PC-9 (cell line): ENCODE measurements around the gene UXS1. TPM values are rescaled to one million over a fixed set of nuclear protein-coding genes. Genes with fewer than 3 reads are reported as not detected.

ENCODE experiments used
- BruUV-seq: library from RNA; stranded (reverse); fragments of 400-500 nt; replicated peaks from 2 replicates; lab custom pipeline; 2021; lab: Mats Ljungman, UMichigan
- CTCF ChIA-PET: fragments of 300-600 bp; sonication (Branson Sonifier 250); formaldehyde crosslinking; loops from one replicate; lab custom pipeline; 2022; ENCODE audit warnings: antibody characterized with exemption; lab: Charles Lee
- POLR2A ChIA-PET: fragments of 300-600 bp; sonication (Branson Sonifier 250); formaldehyde crosslinking; loops from one replicate; lab custom pipeline; 2022; ENCODE audit warnings: antibody characterized with exemption; ENCODE audit not compliant: unreplicated experiment; lab: Charles Lee
- DNase-seq, 2 experiments: peaks; one replicate each; pipeline versions ENCODE4 v3.0.0 to v3.0.0-alpha.2; 2015 to 2022; ENCODE audit warnings: mixed read lengths in 1 of 2
- H2AFZ ChIP-seq: fragments of 200-600 bp; sonication (generic); 2 replicates; pipeline ENCODE4 v1.8.1; 2017; ENCODE audit warnings: antibody characterized with exemption
- H3F3A ChIP-seq: fragments of 200-600 bp; sonication (generic); 2 replicates; pipeline ENCODE4 v1.8.1; 2017; ENCODE audit warnings: antibody characterized with exemption, mild to moderate bottlenecking, low read depth; ENCODE audit not compliant: insufficient read depth
- H3K27ac ChIP-seq: fragments of 200-600 bp; sonication (generic); 2 replicates; pipeline ENCODE4 v1.6.1; 2016; ENCODE audit warnings: mixed run types
- H3K27me3 ChIP-seq: fragments of 200-600 bp; sonication (generic); 2 replicates; pipeline ENCODE4 v1.6.1; 2016; ENCODE audit warnings: low read depth, mixed run types; ENCODE audit not compliant: insufficient read depth
- H3K36me3 ChIP-seq: fragments of 200-600 bp; sonication (generic); 2 replicates; pipeline ENCODE4 v1.6.1; 2016; ENCODE audit warnings: low read depth, mixed run types
- H3K4me1 ChIP-seq: fragments of 200-600 bp; sonication (generic); replicated peaks from 2 replicates; pipeline ENCODE4 v1.6.1; 2016; ENCODE audit warnings: mixed run types; ENCODE audit not compliant: insufficient read depth
- H3K4me2 ChIP-seq: fragments of 200-600 bp; sonication (generic); 2 replicates; pipeline ENCODE4 v1.6.1; 2017; ENCODE audit warnings: mixed run types
- H3K4me3 ChIP-seq: fragments of 200-600 bp; sonication (generic); 2 replicates; pipeline ENCODE4 v1.6.1; 2016; ENCODE audit warnings: mixed run types
- H3K79me2 ChIP-seq: fragments of 200-600 bp; sonication (generic); 2 replicates; pipeline ENCODE4 v1.6.1; 2017; ENCODE audit warnings: low read depth, mixed run types
- H3K9me2 ChIP-seq: fragments of 200-600 bp; sonication (generic); 2 replicates; pipeline ENCODE4 v1.8.1; 2017; ENCODE audit warnings: mild to moderate bottlenecking; ENCODE audit not compliant: insufficient read depth
- H3K9me3 ChIP-seq: fragments of 200-600 bp; sonication (generic); 2 replicates; pipeline ENCODE4 v1.8.1; 2016; ENCODE audit warnings: low read depth; ENCODE audit not compliant: insufficient read depth
- H4K20me1 ChIP-seq: fragments of 200-600 bp; sonication (generic); 2 replicates; pipeline ENCODE4 v1.8.1; 2017; ENCODE audit not compliant: insufficient read depth
- EZH2 ChIP-seq: fragments of 200-600 bp; sonication (generic); IDR thresholded peaks from 2 replicates; pipeline ENCODE4 v1.8.0; 2017; ENCODE audit warnings: antibody characterized with exemption, low read depth
- intact Hi-C: fragments of 100-400 bp; cut with micrococcal nuclease; formaldehyde crosslinking; loops from one replicate; pipeline ENCODE4 v1.10.0; 2022; ENCODE audit not compliant: unreplicated experiment
- total RNA-seq: library from RNA; stranded (reverse); gene quantifications from 2 replicates; pipeline ENCODE4 v1.2.3, GENCODE V29; 2021
- TF ChIP-seq, protein P1 (sequence below): fragments of 200-600 bp; sonication (generic); conservative IDR thresholded peaks from 2 replicates; pipeline ENCODE4 v1.6.1; 2017; ENCODE audit warnings: mixed run types, antibody characterized with exemption, mild to moderate bottlenecking, moderate library complexity

UXS1 gene
- total RNA-seq, 1 experiment from 2014 or later, result 65.6 TPM

- H3K4me3 ChIP-seq, result no peak overlapping the region
- no TSS peak for BruUV-seq
- no peak overlapping the region for H3K4me2 ChIP-seq
- H3K9me3 ChIP-seq, result no peaks in the 10 kb centered on the region
- TF ChIP-seq EZH2, result no peak
- TF ChIP-seq, protein P1, sequence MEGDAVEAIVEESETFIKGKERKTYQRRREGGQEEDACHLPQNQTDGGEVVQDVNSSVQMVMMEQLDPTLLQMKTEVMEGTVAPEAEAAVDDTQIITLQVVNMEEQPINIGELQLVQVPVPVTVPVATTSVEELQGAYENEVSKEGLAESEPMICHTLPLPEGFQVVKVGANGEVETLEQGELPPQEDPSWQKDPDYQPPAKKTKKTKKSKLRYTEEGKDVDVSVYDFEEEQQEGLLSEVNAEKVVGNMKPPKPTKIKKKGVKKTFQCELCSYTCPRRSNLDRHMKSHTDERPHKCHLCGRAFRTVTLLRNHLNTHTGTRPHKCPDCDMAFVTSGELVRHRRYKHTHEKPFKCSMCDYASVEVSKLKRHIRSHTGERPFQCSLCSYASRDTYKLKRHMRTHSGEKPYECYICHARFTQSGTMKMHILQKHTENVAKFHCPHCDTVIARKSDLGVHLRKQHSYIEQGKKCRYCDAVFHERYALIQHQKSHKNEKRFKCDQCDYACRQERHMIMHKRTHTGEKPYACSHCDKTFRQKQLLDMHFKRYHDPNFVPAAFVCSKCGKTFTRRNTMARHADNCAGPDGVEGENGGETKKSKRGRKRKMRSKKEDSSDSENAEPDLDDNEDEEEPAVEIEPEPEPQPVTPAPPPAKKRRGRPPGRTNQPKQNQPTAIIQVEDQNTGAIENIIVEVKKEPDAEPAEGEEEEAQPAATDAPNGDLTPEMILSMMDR, result no peak
- H3K79me2 ChIP-seq, result peaks cover 33% of the 10 kb centered on the region; the same call in 1 of the 2 replicates
- intact Hi-C loops, result no loop called here
- POLR2A ChIA-PET, result no interaction called here
- DNase-seq, result no peak
- H3K36me3 ChIP-seq, result no peaks in the 10 kb centered on the region
- H4K20me1 ChIP-seq, result peaks cover 10% of the 10 kb centered on the region
- CTCF ChIA-PET, result no interaction called here
- H3K27ac ChIP-seq, result no peak overlapping the region
- no peaks in the 10 kb centered on the region for H3F3A ChIP-seq
- no peaks in the 10 kb centered on the region for H3K9me2 ChIP-seq
- H2AFZ ChIP-seq, result no peak overlapping the region
- no peaks in the 10 kb centered on the region for H3K27me3 ChIP-seq
- no peaks in the 10 kb centered on the region for H3K4me1 ChIP-seq
These were observed 15.4 kb downstream of the UXS1 start for GRCh38 chr2:106178716-106179115.

DNA sequence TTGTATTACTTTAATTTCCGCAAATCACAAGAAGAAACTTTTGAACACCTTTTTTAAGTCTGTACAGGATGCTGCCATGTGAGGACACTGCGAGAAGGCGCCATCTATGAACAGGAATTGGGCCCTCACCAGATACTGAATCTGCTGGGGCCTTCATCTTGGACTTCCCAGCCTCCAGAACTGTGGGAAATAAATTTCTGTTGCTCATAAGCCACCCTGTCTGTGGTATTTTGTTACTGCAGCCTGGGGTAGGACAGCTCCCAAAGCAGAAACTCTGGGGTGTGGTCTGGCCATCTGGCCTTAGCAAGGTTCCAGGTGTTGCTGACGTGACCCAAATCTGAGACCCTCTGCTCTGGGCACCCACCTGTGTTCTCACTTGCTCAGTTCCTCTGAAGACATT lies 16.5 kb downstream of the UXS1 start:
- Histone ChIP-seq H3F3A (no peaks in the 10 kb centered on the region), H3K9me3 (no peaks in the 10 kb centered on the region), H3K4me1 (no peaks in the 10 kb centered on the region), H2AFZ (no peak overlapping the region), H3K4me3 (no peak overlapping the region), H3K9me2 (no peaks in the 10 kb centered on the region), H3K27me3 (no peaks in the 10 kb centered on the region), H3K36me3 (no peaks in the 10 kb centered on the region), H4K20me1 (peaks cover 10% of the 10 kb centered on the region), H3K27ac (no peak overlapping the region), H3K4me2 (no peak overlapping the region), H3K79me2 (peaks cover 30% of the 10 kb centered on the region; the same call in 1 of the 2 replicates)
- intact Hi-C loops, result no loop called here
- no peak for TF ChIP-seq EZH2
- TF ChIP-seq, protein P1, result no peak
- ChIA-PET POLR2A (no interaction called here), CTCF (interaction anchor here (0.5 kb wide), 1 partner anchor 36 kb away, joined by 4 read pairs; no protein-coding TSS in a partner anchor)
- DNase-seq, result no peak
- no TSS peak for BruUV-seq

DNA sequence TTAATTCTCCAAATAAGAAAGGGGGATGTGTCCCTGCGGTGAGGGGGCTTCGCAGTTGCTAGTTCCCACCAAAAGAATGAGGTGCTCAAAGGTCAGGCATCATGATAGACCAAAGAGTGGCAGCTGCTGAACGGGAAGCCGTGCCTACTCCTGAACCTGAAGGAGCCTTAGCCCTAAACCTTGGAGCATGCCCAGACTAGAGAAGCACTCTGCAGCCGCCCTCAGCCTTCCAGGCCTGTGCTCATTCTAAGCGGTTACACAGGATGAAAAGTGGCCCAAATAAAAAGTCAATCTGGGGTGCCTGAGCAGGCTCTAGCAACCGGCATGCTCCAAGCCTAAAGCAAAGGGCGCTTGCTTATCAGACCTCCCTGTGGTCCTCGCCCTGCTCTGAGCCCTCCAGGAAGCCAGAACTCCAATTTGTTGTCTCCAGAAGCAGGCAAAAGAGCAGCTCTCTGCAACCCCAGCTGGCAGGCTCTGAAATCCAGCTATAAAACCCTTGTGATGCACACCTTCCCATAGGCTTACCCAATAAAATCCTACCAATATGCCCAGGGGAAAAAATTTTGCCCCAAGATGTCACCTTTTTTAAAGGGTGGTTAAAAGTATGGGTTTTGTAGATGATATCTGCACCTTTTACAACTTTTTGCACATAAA lies 17.5 kb downstream of the UXS1 start:
- H3K4me2 ChIP-seq, result no peak overlapping the region
- H3K27me3 ChIP-seq, result no peaks in the 10 kb centered on the region
- DNase-seq, result no peak
- POLR2A ChIA-PET, result no interaction called here
- no peaks in the 10 kb centered on the region for H3K9me2 ChIP-seq
- H3K4me3 ChIP-seq, result no peak overlapping the region
- H3K36me3 ChIP-seq, result no peaks in the 10 kb centered on the region
- peaks cover 10% of the 10 kb centered on the region for H4K20me1 ChIP-seq
- H3K9me3 ChIP-seq, result no peaks in the 10 kb centered on the region
- no peaks in the 10 kb centered on the region for H3F3A ChIP-seq
- intact Hi-C loops, result no loop called here
- no peak overlapping the region for H2AFZ ChIP-seq
- H3K4me1 ChIP-seq, result no peaks in the 10 kb centered on the region
- peaks cover 21% of the 10 kb centered on the region; the same call in 1 of the 2 replicates for H3K79me2 ChIP-seq
- no TSS peak for BruUV-seq
- CTCF ChIA-PET, result no interaction called here
- TF ChIP-seq, protein P1, result no peak
- no peak for TF ChIP-seq EZH2
- H3K27ac ChIP-seq, result no peak overlapping the region
